Esophagus (tissue), 2 donors: ENCODE measurements around the gene CDH6. TPM values are rescaled to one million over a fixed set of nuclear protein-coding genes. Genes with fewer than 3 reads are reported as not detected.

Experiments used
- H3K27ac ChIP-seq, 2 donors: one replicate each; pipeline ENCODE4 v1.5.1; 2013; ENCODE audit warnings: low read depth in 2 of 2, mild to moderate bottlenecking in 2 of 2, inconsistent platforms in 1 of 2, low read length in 1 of 2, moderate library complexity in 1 of 2
- H3K27me3 ChIP-seq, 2 donors: one replicate each; pipeline ENCODE4 v1.6.1; 2013; ENCODE audit warnings: low read length in 2 of 2, control low read depth in 1 of 2, mild to moderate bottlenecking in 1 of 2; ENCODE audit not compliant: insufficient read depth in 2 of 2, control insufficient read depth in 1 of 2
- H3K36me3 ChIP-seq, 2 donors: one replicate each; pipeline ENCODE4 v1.6.1; 2013; ENCODE audit warnings: low read length in 1 of 2; ENCODE audit not compliant: control insufficient read depth in 2 of 2, insufficient read depth in 2 of 2
- H3K4me1 ChIP-seq, 2 donors: one replicate each; pipeline ENCODE4 v1.6.1; 2013; ENCODE audit warnings: low read length in 1 of 2; ENCODE audit not compliant: control insufficient read depth in 2 of 2, insufficient read depth in 2 of 2
- H3K4me3 ChIP-seq, 2 donors: one replicate each; pipeline ENCODE4 v1.5.1; 2013; ENCODE audit warnings: low read length in 2 of 2, mild to moderate bottlenecking in 2 of 2, low read depth in 1 of 2, moderate library complexity in 1 of 2
- H3K9me3 ChIP-seq, 2 donors: one replicate each; pipeline ENCODE4 v1.6.1; 2013; ENCODE audit warnings: mild to moderate bottlenecking in 2 of 2, low read depth in 1 of 2, low read length in 1 of 2, moderate library complexity in 1 of 2; ENCODE audit not compliant: control insufficient read depth in 2 of 2, insufficient read depth in 1 of 2
- WGBS, 2 donors: extraction: QIAGEN DNeasy Blood & Tissue Kit; methylation state at CpG; one replicate each; pipeline ENCODE4 v1.1.7; 2013; 5-methylcytosine and 5-hydroxymethylcytosine counted together
- polyA plus RNA-seq, 2 donors: library from polyadenylated mRNA; stranded (reverse); fragments of 200-250 nt; gene quantifications; one replicate each; pipeline ENCODE4 v1.2.3, GENCODE V29; 2013
- donor health status: healthy with polysubstance abuse.
- donor health status: Bipolar disorder and iron deficiency.

The CDH6 gene
- polyA plus RNA-seq, 2 donors, result 0.31 to 0.42 TPM

DNA sequence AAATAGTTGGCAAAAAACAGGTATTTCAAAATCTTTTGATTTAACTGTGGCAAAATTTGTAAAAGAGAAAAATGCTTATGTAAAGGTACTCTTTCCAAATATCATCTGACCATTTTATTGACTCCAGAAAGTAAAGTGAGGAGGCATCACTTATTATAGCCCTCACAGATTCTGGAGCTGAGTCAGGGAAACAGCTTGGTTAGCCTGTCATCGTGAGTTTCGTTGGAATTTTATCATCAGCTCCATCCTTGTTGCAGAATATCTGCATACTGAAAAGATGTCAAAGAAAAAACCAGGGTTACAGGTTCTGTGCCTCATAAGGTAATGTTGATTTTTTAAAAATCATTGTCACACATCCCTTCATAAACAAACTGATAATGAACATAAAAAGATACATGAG, 74.8 kb downstream of the CDH6 start:
- H3K4me3 ChIP-seq, result no peak overlapping the region
- H3K9me3 ChIP-seq, result no peaks in the 10 kb centered on the region
- WGBS, 2 donors, result 43 to 62% methylated on average over 2 of the region's 2 CpGs
- no peaks in the 10 kb centered on the region for H3K36me3 ChIP-seq
- no peak overlapping the region for H3K27ac ChIP-seq
- H3K27me3 ChIP-seq, result no peaks in the 10 kb centered on the region
- no peaks in the 10 kb centered on the region for H3K4me1 ChIP-seq

- no peak overlapping the region for H3K27ac ChIP-seq
- no peaks in the 10 kb centered on the region for H3K4me1 ChIP-seq
- no peaks in the 10 kb centered on the region for H3K27me3 ChIP-seq
- no peaks in the 10 kb centered on the region for H3K36me3 ChIP-seq
- 28 to 49% methylated on average over 4 of the region's 4 CpGs for WGBS, 2 donors
- no peaks in the 10 kb centered on the region for H3K9me3 ChIP-seq
- H3K4me3 ChIP-seq, result no peak overlapping the region
Measured at GRCh38 chr5:31268686-31269085, 75.2 kb downstream of the CDH6 start.

- H3K27ac ChIP-seq, result no peak overlapping the region
- H3K36me3 ChIP-seq, result no peaks in the 10 kb centered on the region
- WGBS, 2 donors, result 38 to 58% methylated on average over 4 of the region's 4 CpGs
Measured at GRCh38 chr5:31269259-31269658, 75.8 kb downstream of the CDH6 start.

DNA sequence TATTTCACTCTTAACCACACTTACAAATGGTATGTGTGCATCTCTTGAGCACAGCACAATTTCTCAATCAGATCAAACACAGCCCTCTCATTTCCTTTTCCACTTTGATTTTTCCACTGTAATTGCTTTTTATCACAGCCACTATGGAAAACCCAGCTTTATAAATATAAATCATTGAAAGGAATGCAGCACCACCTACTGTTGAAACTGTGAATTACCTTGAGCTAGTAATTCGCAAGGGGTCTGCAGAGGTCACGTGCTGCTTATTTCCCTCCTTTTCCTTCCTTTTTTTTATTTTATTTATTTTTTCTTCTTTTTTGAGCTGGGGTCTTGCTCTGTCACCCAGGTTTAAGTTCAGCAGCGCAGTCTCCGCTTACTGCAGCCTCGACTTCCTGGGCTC, 76.9 kb downstream of the CDH6 start:
- H3K4me3 ChIP-seq, result no peak overlapping the region
- WGBS, 2 donors, result 80 to 86% methylated on average over 5 of the region's 5 CpGs
- no peaks in the 10 kb centered on the region for H3K27me3 ChIP-seq
- no peaks in the 10 kb centered on the region for H3K4me1 ChIP-seq
- H3K36me3 ChIP-seq, result no peaks in the 10 kb centered on the region
- no peak overlapping the region for H3K27ac ChIP-seq
- H3K9me3 ChIP-seq, result peaks cover 0 to 2% of the 10 kb centered on the region in 2 donors

More at GRCh38 chr5:31269259-31269658, 75.8 kb downstream of the CDH6 start:
- no peaks in the 10 kb centered on the region for H3K9me3 ChIP-seq
- H3K27me3 ChIP-seq, result no peaks in the 10 kb centered on the region
- no peak overlapping the region for H3K4me3 ChIP-seq
- H3K4me1 ChIP-seq, result no peaks in the 10 kb centered on the region

DNA sequence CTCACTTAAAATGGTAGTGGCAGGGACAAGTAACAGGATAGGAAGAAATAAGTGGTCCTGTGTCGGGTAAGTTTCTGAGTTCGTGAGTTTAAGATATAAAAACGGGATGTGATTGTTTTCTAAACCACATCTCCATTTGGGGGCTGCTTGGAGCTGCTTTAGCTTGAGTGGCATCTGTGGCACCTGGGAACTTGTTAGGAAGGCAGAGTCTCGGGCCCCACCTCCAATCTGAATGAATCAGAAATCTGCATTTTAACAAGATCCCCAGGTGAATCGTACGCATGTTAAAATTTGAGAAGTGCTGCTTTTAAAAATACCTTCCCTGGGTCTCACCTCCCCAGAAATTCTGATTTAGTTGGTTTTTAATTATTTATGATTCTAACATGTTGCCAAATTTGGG, 78.1 kb downstream of the CDH6 start:
- H3K4me1 ChIP-seq, result no peaks in the 10 kb centered on the region

GRCh38 chr5:31273161-31273560, 79.7 kb downstream of the CDH6 start:
- Histone ChIP-seq H3K27me3 (no peaks in the 10 kb centered on the region), H3K9me3 (peaks cover 0 to 2% of the 10 kb centered on the region in 2 donors), H3K4me1 (no peaks in the 10 kb centered on the region), H3K36me3 (no peaks in the 10 kb centered on the region), H3K27ac (peak overlapping the region in 1 of 2 donors; percentile 10), H3K4me3 (no peak overlapping the region)
- WGBS, 2 donors, result 70 to 73% methylated on average over 10 of the region's 10 CpGs

More for the DNA sequence above, 78.1 kb downstream of the CDH6 start:
- Histone ChIP-seq H3K36me3 (no peaks in the 10 kb centered on the region), H3K4me3 (no peak overlapping the region), H3K27me3 (no peaks in the 10 kb centered on the region), H3K9me3 (peaks cover 0 to 2% of the 10 kb centered on the region in 2 donors), H3K27ac (no peak overlapping the region)
- 70 to 80% methylated on average over 6 of the region's 6 CpGs for WGBS, 2 donors

- H3K9me3 ChIP-seq, result peaks cover 0 to 2% of the 10 kb centered on the region in 2 donors
- H3K36me3 ChIP-seq, result no peaks in the 10 kb centered on the region
- no peaks in the 10 kb centered on the region for H3K4me1 ChIP-seq
- H3K27me3 ChIP-seq, result no peaks in the 10 kb centered on the region
- 47 to 52% methylated on average over 8 of the region's 8 CpGs for WGBS, 2 donors
- peak overlapping the region in 1 of 2 donors; percentile 10 for H3K27ac ChIP-seq
- H3K4me3 ChIP-seq, result peak overlapping the region in 1 of 2 donors; percentile 24
Measured at GRCh38 chr5:31273631-31274378, 80.3 kb downstream of the CDH6 start.

DNA sequence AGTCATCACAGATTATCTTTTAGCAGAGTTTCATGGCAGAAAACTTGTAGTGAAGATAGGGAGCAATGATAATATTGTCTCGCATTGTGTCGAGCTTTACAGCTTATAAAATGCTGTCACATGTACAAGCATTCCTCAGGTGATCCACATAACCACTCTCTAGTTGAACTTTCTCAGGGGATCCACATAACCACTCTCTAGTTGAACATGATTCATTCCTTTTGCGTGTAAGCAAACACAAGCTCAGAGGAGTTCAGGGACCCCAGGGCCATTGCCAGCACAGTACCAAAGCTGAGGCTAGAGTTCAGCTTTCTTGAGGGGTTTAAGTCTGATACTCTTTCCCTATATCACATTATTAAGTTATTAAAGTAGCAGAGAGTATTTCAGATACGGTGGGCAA, 86.7 kb downstream of the CDH6 start:
- Histone ChIP-seq H3K9me3 (peaks cover 0 to under 1% of the 10 kb centered on the region in 2 donors), H3K36me3 (no peaks in the 10 kb centered on the region), H3K27ac (no peak overlapping the region), H3K4me3 (no peak overlapping the region), H3K4me1 (no peaks in the 10 kb centered on the region), H3K27me3 (no peaks in the 10 kb centered on the region)
- 71 to 83% methylated on average over 4 of the region's 4 CpGs for WGBS, 2 donors

- no peak overlapping the region for H3K4me3 ChIP-seq
- WGBS, 2 donors, result 33 to 34% methylated on average over 3 of the region's 3 CpGs
- H3K36me3 ChIP-seq, result no peaks in the 10 kb centered on the region
- no peaks in the 10 kb centered on the region for H3K27me3 ChIP-seq
- no peaks in the 10 kb centered on the region for H3K9me3 ChIP-seq
- H3K4me1 ChIP-seq, result no peaks in the 10 kb centered on the region
- no peak overlapping the region for H3K27ac ChIP-seq
Measured at GRCh38 chr5:31283326-31283725, 89.8 kb downstream of the CDH6 start.

DNA sequence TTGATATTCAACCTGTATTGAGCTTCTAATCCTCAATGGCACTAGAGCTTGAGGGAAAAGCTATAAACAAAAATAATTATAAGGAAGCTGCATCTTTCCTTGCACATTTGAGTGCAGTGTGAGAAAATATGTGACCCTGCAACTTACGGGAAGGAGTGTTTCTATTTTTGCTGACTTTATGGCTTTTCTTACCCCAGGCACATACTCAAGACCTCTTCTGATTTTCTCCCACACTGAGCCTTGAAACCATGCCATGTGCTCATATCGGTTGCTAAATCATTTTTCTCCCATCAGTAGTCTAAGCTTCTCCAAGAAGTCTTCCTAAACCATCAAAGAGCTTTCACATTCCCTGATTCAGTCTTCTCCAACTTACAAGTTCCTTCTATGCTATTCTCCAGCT, 91.5 kb downstream of the CDH6 start:
- no peaks in the 10 kb centered on the region for H3K27me3 ChIP-seq
- no peaks in the 10 kb centered on the region for H3K36me3 ChIP-seq
- no peak overlapping the region for H3K4me3 ChIP-seq
- H3K27ac ChIP-seq, result no peak overlapping the region
- H3K9me3 ChIP-seq, result no peaks in the 10 kb centered on the region
- 62 to 75% methylated on average over 2 of the region's 2 CpGs for WGBS, 2 donors
- no peaks in the 10 kb centered on the region for H3K4me1 ChIP-seq
